Measurements from ENCODE around the gene TMEM100.

TMEM100 gene

GRCh38 chr17:55717898-55718735 lies 4.5 kb downstream of the TMEM100 start:
- DNase-seq, result peak; percentile 32

DNA sequence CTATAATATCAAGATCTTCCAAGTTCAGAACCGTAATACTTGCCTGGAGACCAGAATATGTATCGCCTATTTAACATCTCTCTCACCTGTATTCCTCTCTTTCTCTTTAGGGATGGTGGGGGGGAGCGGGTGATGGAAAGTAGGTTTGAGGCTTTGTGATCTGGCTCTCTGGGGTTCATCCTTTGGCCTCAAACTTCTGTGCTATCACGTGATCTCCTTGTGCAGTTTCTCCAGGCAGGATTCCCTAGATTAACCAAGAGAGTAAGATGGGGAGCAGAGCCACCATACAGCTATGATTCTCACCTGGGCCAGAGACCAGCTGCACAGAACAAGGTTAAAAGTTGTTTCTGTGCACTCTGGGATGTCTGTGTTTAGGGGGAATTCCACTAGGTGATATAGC lies 5.2 kb downstream of the TMEM100 start:
- no peak for DNase-seq

- DNase-seq, result no peak
These were observed 11.7 kb downstream of the TMEM100 start for GRCh38 chr17:55710829-55711496.

GRCh38 chr17:55710410-55710809 lies 12.3 kb downstream of the TMEM100 start:
- DNase-seq, result no peak

GRCh38 chr17:55709984-55710383 lies 12.7 kb downstream of the TMEM100 start:
- DNase-seq, result no peak

- DNase-seq, result no peak
These were observed 13.2 kb downstream of the TMEM100 start for GRCh38 chr17:55709440-55709839.

DNA sequence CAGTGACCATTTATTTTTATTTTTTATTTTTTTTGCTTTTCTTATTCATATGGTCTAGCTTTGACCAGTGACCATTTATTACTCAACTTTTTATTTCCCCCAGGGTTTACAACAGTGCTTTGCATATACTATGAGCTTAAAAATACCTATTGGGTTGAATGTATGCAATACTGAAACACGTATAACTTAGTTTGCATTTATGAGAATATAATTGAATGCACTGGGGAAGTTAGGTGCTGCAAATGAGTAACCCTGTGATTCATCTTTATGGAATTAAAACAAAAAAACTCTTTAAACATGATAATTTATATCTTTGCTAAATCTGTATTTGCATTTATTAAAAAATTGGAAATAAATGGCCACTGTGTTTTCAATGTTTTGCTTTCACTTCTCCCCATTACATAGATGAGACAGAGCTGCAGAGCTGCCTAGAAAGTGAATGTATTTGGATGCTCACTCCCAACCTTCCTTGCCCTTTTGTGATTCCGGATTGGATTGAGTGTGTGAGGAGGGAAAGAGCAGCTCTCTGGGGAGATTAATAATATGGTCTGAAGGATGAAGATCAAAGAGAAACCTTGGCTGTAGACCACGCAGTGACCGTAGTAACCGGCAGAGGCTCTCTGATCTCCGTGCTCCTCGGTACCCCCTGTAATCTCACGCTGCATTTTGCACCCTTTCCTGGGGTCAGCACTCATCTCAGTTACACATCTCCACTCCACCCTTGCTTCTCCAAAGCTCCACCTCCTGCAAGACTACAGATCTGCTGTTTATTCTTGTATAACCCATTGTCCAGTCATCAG lies 14.3 kb downstream of the TMEM100 start:
- DNase-seq, result no peak

GRCh38 chr17:55706808-55707773 lies 15.6 kb downstream of the TMEM100 start:
- DNase-seq, result no peak

DNA sequence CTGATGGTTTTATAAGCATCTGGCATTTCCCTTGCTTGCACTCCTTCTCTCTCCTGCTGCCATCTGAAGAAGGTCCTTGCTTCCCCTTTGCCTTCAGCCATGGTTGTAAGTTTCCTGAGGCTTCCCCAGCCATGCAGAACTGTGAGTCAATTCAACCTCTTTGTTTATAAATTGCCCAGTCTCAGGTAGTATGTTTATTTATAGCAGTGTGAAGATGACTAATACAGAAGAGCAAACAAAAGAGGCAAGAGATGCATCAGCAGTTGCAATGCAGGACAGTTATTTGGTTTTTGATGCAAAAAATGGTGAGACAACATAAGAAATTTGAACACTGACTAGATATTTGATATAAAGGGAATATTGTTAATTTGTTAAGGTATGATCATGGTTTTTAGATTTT lies 16.8 kb downstream of the TMEM100 start:
- DNase-seq, result no peak

GRCh38 chr17:55704401-55704800 lies 18.3 kb downstream of the TMEM100 start:
- DNase-seq, result no peak

GRCh38 chr17:55702150-55702549 lies 20.5 kb downstream of the TMEM100 start:
- DNase-seq, result no peak

GRCh38 chr17:55699181-55699860 lies 23.3 kb downstream of the TMEM100 start:
- no peak for DNase-seq

DNA sequence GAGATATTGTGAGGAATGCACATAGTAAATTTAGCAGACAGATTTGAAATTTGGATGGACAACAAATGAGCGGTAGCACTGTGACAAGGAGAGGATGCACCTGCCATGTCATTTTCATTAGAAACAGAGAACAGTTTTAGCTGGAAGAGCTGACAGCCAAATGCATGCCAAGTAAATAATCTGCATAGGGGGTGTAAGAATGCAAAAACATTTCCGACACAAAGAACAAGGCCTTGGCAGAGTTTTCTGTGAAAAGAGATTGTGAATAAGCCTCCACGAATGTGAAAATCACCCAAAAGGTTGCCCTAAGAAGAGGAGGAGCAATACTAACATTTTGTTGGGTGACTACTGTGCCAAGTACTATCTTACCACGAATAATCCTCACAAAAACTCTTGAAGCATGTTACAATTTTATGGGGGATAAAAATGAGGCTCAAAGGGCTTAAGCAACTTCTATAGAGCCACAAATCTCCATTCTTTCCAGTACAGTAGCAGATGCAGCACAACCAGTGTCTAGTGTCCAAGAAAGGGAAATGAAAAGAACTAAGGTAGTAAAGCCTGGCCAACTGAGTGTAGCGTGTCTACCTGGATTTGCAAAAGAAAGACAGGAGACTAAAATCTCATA lies 28.3 kb downstream of the TMEM100 start:
- DNase-seq, result no peak

DNA sequence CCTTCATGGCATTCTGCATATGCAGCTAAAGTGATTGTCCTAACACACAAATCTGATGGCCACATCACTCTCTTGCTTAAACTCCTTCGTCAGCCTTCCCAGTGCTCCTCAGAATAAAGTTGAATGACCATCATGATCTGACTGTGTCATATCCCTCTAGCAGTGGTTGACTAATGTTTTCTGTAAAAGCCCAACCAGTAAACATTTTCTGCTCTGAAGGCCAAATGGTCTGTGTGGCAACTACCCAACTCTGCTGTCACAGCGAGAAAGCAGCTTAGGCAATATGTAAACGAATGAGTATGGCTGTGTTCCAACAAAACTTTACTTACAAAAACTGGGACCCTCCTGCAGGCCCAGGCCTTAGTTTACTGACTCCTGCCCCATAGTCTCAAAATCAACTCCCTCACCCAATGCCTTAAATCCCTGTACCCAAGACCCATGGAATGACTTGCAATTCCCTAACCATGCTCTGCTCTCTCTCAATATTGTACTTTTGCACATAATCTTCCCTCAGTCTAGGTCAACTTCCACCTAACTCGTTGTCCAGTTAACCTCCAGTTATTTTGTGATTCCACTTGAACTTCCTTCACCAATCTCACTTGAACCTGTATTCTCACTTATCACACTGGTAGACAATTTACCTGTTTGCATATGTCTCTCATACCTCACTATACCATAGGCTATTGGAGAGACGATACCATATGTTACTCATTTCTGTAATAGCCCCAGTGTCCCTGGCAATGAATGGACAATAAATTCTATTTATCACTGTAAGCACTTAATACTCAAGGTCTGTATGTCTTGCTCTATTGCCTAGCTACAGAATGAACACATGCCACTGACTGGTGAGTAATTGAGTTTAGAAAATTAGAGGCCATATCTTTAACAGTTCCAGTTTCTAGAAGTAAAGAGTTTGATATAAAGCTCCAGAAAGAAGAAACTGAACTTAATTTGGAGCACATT lies 29.1 kb downstream of the TMEM100 start:
- DNase-seq, result no peak

DNA sequence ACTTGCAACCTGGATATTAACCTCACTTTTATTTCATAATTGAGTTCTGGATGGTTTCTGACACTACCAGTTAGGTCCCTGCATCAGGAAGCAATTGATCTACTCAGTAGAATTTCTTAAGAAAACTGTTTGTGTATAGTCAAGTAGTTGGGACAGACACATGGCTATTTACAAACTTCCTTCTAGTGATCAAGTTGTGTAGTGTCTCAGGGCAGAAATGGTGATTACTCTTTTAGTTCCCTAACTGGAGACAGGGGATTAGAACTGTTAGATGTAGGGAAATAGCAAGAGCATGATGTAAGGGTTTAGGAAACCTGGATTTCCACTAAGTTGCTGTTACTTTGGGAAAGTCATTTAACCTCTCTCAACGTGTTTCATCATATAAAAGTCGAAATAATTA lies 30.4 kb downstream of the TMEM100 start:
- no peak for DNase-seq

- no peak for DNase-seq
These were observed 31.0 kb downstream of the TMEM100 start for GRCh38 chr17:55691666-55692065.

DNA sequence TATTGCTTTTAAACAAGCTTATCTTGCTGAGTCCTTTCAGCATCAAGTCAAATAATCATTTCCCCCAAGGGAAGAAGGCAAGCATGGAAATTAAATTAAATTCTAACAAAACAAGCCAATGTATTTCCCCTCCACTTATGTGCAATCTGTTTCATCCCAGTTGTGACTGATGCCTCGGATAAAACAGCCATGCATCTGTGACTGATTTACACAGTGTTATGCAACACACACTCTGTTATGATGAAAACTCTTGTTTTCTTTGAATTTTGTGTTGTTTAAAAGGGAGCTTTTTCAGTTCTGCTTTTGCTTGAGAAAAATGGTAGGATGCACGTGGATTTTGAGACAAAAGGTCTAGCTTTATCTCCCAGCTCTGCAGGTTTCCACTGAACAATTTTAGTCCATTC lies 32.6 kb downstream of the TMEM100 start:
- DNase-seq, result no peak

DNA sequence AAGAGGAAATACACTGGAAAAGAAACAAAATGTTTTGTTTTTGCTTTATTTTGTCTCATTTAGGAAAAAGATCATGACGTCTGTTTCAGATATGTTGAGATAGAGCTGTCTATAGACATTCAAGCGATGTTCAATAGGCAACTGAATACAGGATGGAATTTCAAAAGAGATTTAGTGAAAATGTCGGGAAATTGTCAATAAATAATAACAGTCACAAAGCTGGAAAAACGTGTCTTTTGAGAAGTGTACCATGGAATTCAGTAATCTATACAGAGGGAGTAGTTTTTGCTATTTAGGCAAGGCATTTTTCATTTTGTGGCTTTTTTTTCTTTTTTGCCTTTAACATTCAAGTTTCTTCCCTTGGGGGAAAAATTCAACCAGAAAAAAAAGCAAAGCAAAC lies 33.0 kb downstream of the TMEM100 start:
- no peak for DNase-seq

DNA sequence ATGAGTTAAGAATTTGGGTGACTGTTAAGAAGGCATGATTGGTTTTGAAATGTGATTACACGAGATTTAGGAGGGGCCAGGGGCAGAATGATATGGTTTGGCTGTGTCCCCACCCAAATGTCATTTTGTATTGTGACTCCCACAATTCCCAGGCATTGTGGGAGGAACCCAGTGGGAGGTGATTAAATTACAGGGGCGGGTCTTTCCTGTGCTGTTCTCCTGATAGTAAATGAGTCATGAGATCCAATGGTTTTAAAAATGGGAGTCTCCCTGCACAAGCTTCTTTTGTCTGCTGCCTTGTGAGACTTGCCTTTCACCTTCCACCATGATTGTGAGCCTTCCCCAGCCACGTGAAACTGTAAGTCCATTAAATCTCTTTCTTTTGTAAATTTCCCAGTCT lies 34.6 kb downstream of the TMEM100 start:
- no peak for DNase-seq

GRCh38 chr17:55687037-55687436 lies 35.6 kb downstream of the TMEM100 start:
- DNase-seq, result no peak

Data from NCI-H748 treated with DMSO at 0.1 percent for 48 hours (cell line).